Hippocampal formation (tissue), 2 donors: ENCODE data around the gene PEAK1.
"Not testable (repeated sequence)": the region's sequence is repeated elsewhere in the genome, so short reads cannot be mapped to it uniquely, and the experiment has no call there.

ENCODE experiments used
- DNase-seq, 2 donors: peaks; one replicate each; lab custom pipeline; 2025; lab: John Stamatoyannopoulos, UW

The PEAK1 gene

GRCh38 chr15:77181305-77182074, 238.4 kb downstream of the PEAK1 start:
- no peak for DNase-seq

GRCh38 chr15:77180757-77181156, 239.1 kb downstream of the PEAK1 start:
- DNase-seq: no peak

- DNase-seq: no peak
Observed at GRCh38 chr15:77180270-77180669, 239.6 kb downstream of the PEAK1 start.

GRCh38 chr15:77179541-77179998, 240.3 kb downstream of the PEAK1 start:
- DNase-seq: no peak

- no peak for DNase-seq
Observed at GRCh38 chr15:77178411-77178810, 241.5 kb downstream of the PEAK1 start.

- DNase-seq: not testable (repeated sequence)
Observed at GRCh38 chr15:77176148-77176547, 243.8 kb downstream of the PEAK1 start.

GRCh38 chr15:77173487-77173886, 246.4 kb downstream of the PEAK1 start:
- DNase-seq: no peak

GRCh38 chr15:77171221-77171967, 248.5 kb downstream of the PEAK1 start:
- DNase-seq: no peak

- DNase-seq: no peak
Observed at GRCh38 chr15:77168616-77169015, 251.3 kb downstream of the PEAK1 start.

- DNase-seq: no peak
Observed at GRCh38 chr15:77168141-77168540, 251.8 kb downstream of the PEAK1 start.

- no peak for DNase-seq
Observed at GRCh38 chr15:77167406-77167805, 252.5 kb downstream of the PEAK1 start.

- DNase-seq: no peak
Observed at GRCh38 chr15:77163781-77164384, 256.0 kb downstream of the PEAK1 start.

GRCh38 chr15:77162872-77163633, 256.9 kb downstream of the PEAK1 start:
- no peak for DNase-seq

- no peak for DNase-seq
Observed at GRCh38 chr15:77160562-77161478, 259.1 kb downstream of the PEAK1 start.

- not testable (repeated sequence) for DNase-seq
Observed at GRCh38 chr15:77156000-77156399, 263.9 kb downstream of the PEAK1 start.

GRCh38 chr15:77148191-77148590, 271.7 kb downstream of the PEAK1 start:
- DNase-seq: no peak

- no peak for DNase-seq
Observed at GRCh38 chr15:77145370-77145769, 274.5 kb downstream of the PEAK1 start.

- DNase-seq: no peak
Observed at GRCh38 chr15:77144492-77145070, 275.3 kb downstream of the PEAK1 start.

GRCh38 chr15:77144026-77144425, 275.9 kb downstream of the PEAK1 start:
- no peak for DNase-seq

GRCh38 chr15:77143616-77144015, 276.3 kb downstream of the PEAK1 start:
- no peak for DNase-seq

- DNase-seq: no peak
Observed at GRCh38 chr15:77143191-77143590, 276.7 kb downstream of the PEAK1 start.
